HCT116 (cell line): Measurements from ENCODE around the gene SIT1. TPM values are rescaled to one million over a fixed set of nuclear protein-coding genes. Genes with fewer than 3 reads are reported as not detected.
A peak's percentile ranks its signal among the peaks of the same experiment; 100 is the strongest.

Source experiments
- ATAC-seq: fragments of 200-7000 bp; cut with Tn5 transposase; 2 replicates; pipeline ENCODE4 v1.9.1; 2020; ENCODE audit warnings: mild to moderate bottlenecking, moderate library complexity
- BruUV-seq: library from RNA; stranded (reverse); fragments of 400-500 nt; replicated peaks from 2 replicates; lab custom pipeline; 2021; lab: Mats Ljungman, UMichigan
- CTCF ChIA-PET: fragments of 300-600 bp; sonication (Branson Sonifier 250); formaldehyde crosslinking; loops from one replicate; lab custom pipeline; 2021; ENCODE audit warnings: antibody characterized with exemption; lab: Charles Lee
- POLR2A ChIA-PET: fragments of 300-600, 350-600 bp; sonication (Branson Sonifier 250); formaldehyde crosslinking; loops from one replicate; lab custom pipeline; 2021; ENCODE audit warnings: antibody characterized with exemption; lab: Charles Lee
- RAD21 ChIA-PET, 2 experiments: fragments of 300-600 bp; sonication (Branson Sonifier 250); formaldehyde crosslinking; loops; one replicate each; lab custom pipeline; 2023; ENCODE audit warnings: low total read pairs in 2 of 2; ENCODE audit not compliant: uncharacterized antibody in 2 of 2, unreplicated experiment in 2 of 2, low non-redundant PET in 1 of 2; lab: Charles Lee
- DNase-seq: peaks from one replicate; pipeline ENCODE4 v3.0.0-alpha.2; 2010; ENCODE audit warnings: low read depth, low spot score
- H2AFZ ChIP-seq: fragments of 200-600 bp; shearing (Covaris generic), sonication (generic); 2 replicates; pipeline ENCODE4 v1.6.1; 2017; ENCODE audit warnings: low read depth, mixed run types, mixed read lengths, antibody characterized with exemption, low read length; ENCODE audit not compliant: poor library complexity, severe bottlenecking
- H3K27ac ChIP-seq: 2 replicates; pipeline ENCODE4 v1.5.1; 2012; ENCODE audit warnings: low read depth, low read length
- H3K27me3 ChIP-seq: fragments of 200-600 bp; sonication (generic); 2 replicates; pipeline ENCODE4 v1.6.1; 2016; ENCODE audit warnings: mixed run types, low read length, mixed read lengths; ENCODE audit not compliant: insufficient read depth
- H3K36me3 ChIP-seq, 2 experiments: fragments of 200-500 bp in 1 of 2; fragments of 200-600 bp in 1 of 2; sonication (Bioruptor generic) in 1 of 2; sonication (generic) in 1 of 2; 2 replicates each; pipeline versions ENCODE4 v1.5.1 to v1.6.1; 2014 to 2016; ENCODE audit warnings: low read length in 2 of 2, inconsistent platforms in 1 of 2, mixed read lengths in 1 of 2, mixed run types in 1 of 2; ENCODE audit not compliant: insufficient read depth in 2 of 2, control insufficient read depth in 1 of 2
- H3K4me1 ChIP-seq, 2 experiments: fragments of 200-600 bp in 1 of 2; sonication (generic) in 1 of 2; 2 replicates each; pipeline versions ENCODE4 v1.5.1 to v1.6.1; 2012 to 2017; ENCODE audit warnings: low read length in 2 of 2, inconsistent platforms in 1 of 2, mild to moderate bottlenecking in 1 of 2, mixed read lengths in 1 of 2, mixed run types in 1 of 2, moderate library complexity in 1 of 2; ENCODE audit not compliant: insufficient read depth in 2 of 2, control insufficient read depth in 1 of 2
- H3K4me2 ChIP-seq: fragments of 200-600 bp; sonication (generic); 2 replicates; pipeline ENCODE4 v1.6.1; 2017; ENCODE audit warnings: mixed run types, low read length, mixed read lengths
- H3K4me3 ChIP-seq, 2 experiments: fragments of 200-600 bp in 1 of 2; sonication (generic) in 1 of 2; replicated peaks in 1 of 2; 2 replicates each; pipeline ENCODE4 v1.5.1; 2011 to 2016; ENCODE audit warnings: low read length in 2 of 2, control low read depth in 1 of 2, low read depth in 1 of 2, mild to moderate bottlenecking in 1 of 2, mixed read lengths in 1 of 2, mixed run types in 1 of 2
- H3K79me2 ChIP-seq: fragments of 200-600 bp; sonication (generic); 2 replicates; pipeline ENCODE4 v1.6.1; 2017; ENCODE audit warnings: mild to moderate bottlenecking, mixed run types, low read length, moderate library complexity, mixed read lengths; ENCODE audit not compliant: insufficient read depth
- H3K9ac ChIP-seq: fragments of 200-600 bp; sonication (generic); 2 replicates; pipeline ENCODE4 v1.6.1; 2016; ENCODE audit warnings: low read length, mixed read lengths
- H3K9me2 ChIP-seq: fragments of 200-600 bp; sonication (generic), shearing (Covaris generic); 2 replicates; pipeline ENCODE4 v1.6.1; 2017; ENCODE audit warnings: mixed run types, mild to moderate bottlenecking, moderate library complexity; ENCODE audit not compliant: insufficient read depth
- H3K9me3 ChIP-seq, 2 experiments: fragments of 200-500 bp in 1 of 2; fragments of 200-600 bp in 1 of 2; sonication (Bioruptor generic) in 1 of 2; sonication (generic) in 1 of 2; 2 replicates each; pipeline ENCODE4 v1.6.1; 2014 to 2017; ENCODE audit warnings: low read length in 2 of 2, mixed read lengths in 2 of 2, inconsistent platforms in 1 of 2, low read depth in 1 of 2, mild to moderate bottlenecking in 1 of 2, mixed run types in 1 of 2, moderate library complexity in 1 of 2; ENCODE audit not compliant: control insufficient read depth in 1 of 2, insufficient read depth in 1 of 2
- H4K20me1 ChIP-seq: fragments of 200-600 bp; sonication (generic), shearing (Covaris generic); 2 replicates; pipeline ENCODE4 v1.6.1; 2017; ENCODE audit warnings: mixed run types, mild to moderate bottlenecking, moderate library complexity; ENCODE audit not compliant: insufficient read depth
- ELF1 ChIP-seq: IDR thresholded peaks from 2 replicates; pipeline ENCODE4 v1.6.1; 2012; ENCODE audit warnings: low read depth, borderline replicate concordance
- EZH2phosphoT487 ChIP-seq: fragments of 200-600 bp; IDR thresholded peaks from 2 replicates; pipeline ENCODE4 v1.6.1; 2018; ENCODE audit warnings: antibody characterized with exemption, borderline replicate concordance
- FOSL1 ChIP-seq: IDR thresholded peaks from 2 replicates; pipeline ENCODE4 v1.6.1; 2012; ENCODE audit warnings: low read depth
- ZFX ChIP-seq: fragments of 450-650 bp; IDR thresholded peaks from 2 replicates; pipeline ENCODE4 v1.6.1; 2017
- intact Hi-C: fragments of 100-400 bp; cut with micrococcal nuclease; formaldehyde crosslinking; loops from 2 replicates; pipeline ENCODE4 v1.10.0; 2022
- total RNA-seq: library from RNA; stranded (reverse); gene quantifications from one replicate; pipeline ENCODE4 v1.2.1, GENCODE V29; 2021; ENCODE audit not compliant: unreplicated experiment
- TF ChIP-seq, protein P1 (sequence below): IDR thresholded peaks from 2 replicates; pipeline ENCODE4 v1.6.1; 2012; ENCODE audit warnings: low read depth
- TF ChIP-seq, protein P2 (sequence below): IDR thresholded peaks from 2 replicates; pipeline ENCODE4 v1.6.1; 2012
- TF ChIP-seq, protein P3 (sequence below): IDR thresholded peaks from 2 replicates; pipeline ENCODE4 v1.6.1; 2012

SIT1 gene
- total RNA-seq, 1 experiment from 2014 or later = not detected

DNA sequence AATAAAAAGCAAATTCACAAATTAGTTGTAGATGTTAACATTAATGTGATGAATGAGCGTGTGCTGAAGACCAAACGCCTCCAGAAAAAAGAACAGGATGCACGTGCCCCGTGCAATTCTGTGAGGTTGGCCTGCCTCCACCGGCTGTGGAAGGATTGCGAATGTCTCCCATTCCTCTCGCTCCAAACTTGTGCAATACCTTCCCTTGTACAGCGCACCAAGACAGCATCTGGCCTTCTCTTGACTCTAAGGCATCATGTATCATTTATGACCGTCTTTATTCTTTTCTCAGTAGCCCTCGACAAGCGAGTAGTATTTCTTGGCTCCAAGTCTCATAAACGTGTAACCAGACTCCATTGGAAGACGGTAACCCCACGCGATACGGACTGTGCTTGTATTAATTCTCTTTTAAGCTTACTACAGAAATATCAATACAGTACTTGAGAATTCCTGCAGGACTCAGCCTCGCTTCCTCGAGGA, 47.2 kb downstream of the SIT1 start:
- ATAC-seq = no peak
- POLR2A ChIA-PET = interaction anchor here (0.6 to 1.1 kb wide), 5 partner anchors 17 to 894 kb away, joined by 3 to 4 read pairs (median 3); partner anchors contain the start of gene CCL21

More for the DNA sequence above, 47.2 kb downstream of the SIT1 start:
- TF ChIP-seq, protein P1, sequence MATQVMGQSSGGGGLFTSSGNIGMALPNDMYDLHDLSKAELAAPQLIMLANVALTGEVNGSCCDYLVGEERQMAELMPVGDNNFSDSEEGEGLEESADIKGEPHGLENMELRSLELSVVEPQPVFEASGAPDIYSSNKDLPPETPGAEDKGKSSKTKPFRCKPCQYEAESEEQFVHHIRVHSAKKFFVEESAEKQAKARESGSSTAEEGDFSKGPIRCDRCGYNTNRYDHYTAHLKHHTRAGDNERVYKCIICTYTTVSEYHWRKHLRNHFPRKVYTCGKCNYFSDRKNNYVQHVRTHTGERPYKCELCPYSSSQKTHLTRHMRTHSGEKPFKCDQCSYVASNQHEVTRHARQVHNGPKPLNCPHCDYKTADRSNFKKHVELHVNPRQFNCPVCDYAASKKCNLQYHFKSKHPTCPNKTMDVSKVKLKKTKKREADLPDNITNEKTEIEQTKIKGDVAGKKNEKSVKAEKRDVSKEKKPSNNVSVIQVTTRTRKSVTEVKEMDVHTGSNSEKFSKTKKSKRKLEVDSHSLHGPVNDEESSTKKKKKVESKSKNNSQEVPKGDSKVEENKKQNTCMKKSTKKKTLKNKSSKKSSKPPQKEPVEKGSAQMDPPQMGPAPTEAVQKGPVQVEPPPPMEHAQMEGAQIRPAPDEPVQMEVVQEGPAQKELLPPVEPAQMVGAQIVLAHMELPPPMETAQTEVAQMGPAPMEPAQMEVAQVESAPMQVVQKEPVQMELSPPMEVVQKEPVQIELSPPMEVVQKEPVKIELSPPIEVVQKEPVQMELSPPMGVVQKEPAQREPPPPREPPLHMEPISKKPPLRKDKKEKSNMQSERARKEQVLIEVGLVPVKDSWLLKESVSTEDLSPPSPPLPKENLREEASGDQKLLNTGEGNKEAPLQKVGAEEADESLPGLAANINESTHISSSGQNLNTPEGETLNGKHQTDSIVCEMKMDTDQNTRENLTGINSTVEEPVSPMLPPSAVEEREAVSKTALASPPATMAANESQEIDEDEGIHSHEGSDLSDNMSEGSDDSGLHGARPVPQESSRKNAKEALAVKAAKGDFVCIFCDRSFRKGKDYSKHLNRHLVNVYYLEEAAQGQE = no peak
- TF ChIP-seq, protein P2, sequence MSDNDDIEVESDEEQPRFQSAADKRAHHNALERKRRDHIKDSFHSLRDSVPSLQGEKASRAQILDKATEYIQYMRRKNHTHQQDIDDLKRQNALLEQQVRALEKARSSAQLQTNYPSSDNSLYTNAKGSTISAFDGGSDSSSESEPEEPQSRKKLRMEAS = no peak
- TF ChIP-seq EZH2phosphoT487 (no peak), ZFX (peak; percentile 27; the same call in 1 of the 2 replicates), FOSL1 (no peak), ELF1 (no peak)
- TF ChIP-seq, protein P3, sequence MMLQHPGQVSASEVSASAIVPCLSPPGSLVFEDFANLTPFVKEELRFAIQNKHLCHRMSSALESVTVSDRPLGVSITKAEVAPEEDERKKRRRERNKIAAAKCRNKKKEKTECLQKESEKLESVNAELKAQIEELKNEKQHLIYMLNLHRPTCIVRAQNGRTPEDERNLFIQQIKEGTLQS = no peak
- CTCF ChIA-PET = interaction anchor here (0.6 to 2.0 kb wide), 21 partner anchors 10 to 844 kb away, joined by 3 to 8 read pairs (median 3); partner anchors contain the start of genes ARHGEF39, ATOSB, CCDC107 and FANCG
- Histone ChIP-seq H3K9me3 (no peaks in the 10 kb centered on the region), H3K9ac (peak overlapping the region; percentile 67), H4K20me1 (no peaks in the 10 kb centered on the region), H3K9me2 (no peaks in the 10 kb centered on the region), H3K27ac (peak overlapping the region; percentile 78), H3K4me3 (peak overlapping the region; percentile 57 to 61), H3K27me3 (no peaks in the 10 kb centered on the region), H3K36me3 (peaks cover 0 to 8% of the 10 kb centered on the region in 2 experiments; a peak in 1 of 4 replicates), H2AFZ (no peak overlapping the region), H3K4me2 (peak overlapping the region; percentile 77), H3K4me1 (peaks cover 15 to 35% of the 10 kb centered on the region in 2 experiments; a peak in 3 of 4 replicates), H3K79me2 (peaks cover 21% of the 10 kb centered on the region; the same call in 1 of the 2 replicates)
- TSS peak; percentile 88 for BruUV-seq
- intact Hi-C loops = no loop called here
- DNase-seq = no peak
- RAD21 ChIA-PET = interaction anchor here in 1 of 2 experiments (0.7 kb wide), 1 partner anchor 87 kb away, joined by 3 read pairs; no protein-coding TSS in a partner anchor
